ENCODE results near the gene LIFR.

- TF ChIP-seq POLR2A (IDR thresholded peaks at IDR 0.05): no peak
- no peak for TF ChIP-seq CTCF (IDR thresholded peaks at IDR 0.05)
These were observed 3.0 kb upstream of the LIFR start for GRCh38 chr5:38559428-38559827.
